SJSA1 (cell line): ENCODE data around the gene POLR1D. TPM values are rescaled to one million over a fixed set of nuclear protein-coding genes. Genes with fewer than 3 reads are reported as not detected.
A peak's percentile ranks its signal among the peaks of the same experiment; 100 is the strongest.
"Not testable (repeated sequence)": the region's sequence is repeated elsewhere in the genome, so short reads cannot be mapped to it uniquely, and the experiment has no call there.

Experiments
- DNase-seq, 2 experiments: peaks; one replicate each; pipeline ENCODE4 v3.0.0-alpha.2; 2015 to 2020; ENCODE audit warnings: low spot score in 2 of 2, low read depth in 1 of 2
- H3K27ac ChIP-seq: fragments of 250-450 bp; sonication (Bioruptor Pico); 2 replicates; pipeline ENCODE4 v1.5.1; 2020; ENCODE audit warnings: mild to moderate bottlenecking, moderate library complexity
- H3K27me3 ChIP-seq: fragments of 250-450 bp; sonication (Bioruptor Pico); replicated peaks from 2 replicates; pipeline ENCODE4 v1.5.1; 2020; ENCODE audit warnings: mild to moderate bottlenecking, moderate library complexity
- H3K36me3 ChIP-seq: fragments of 250-450 bp; sonication (Bioruptor Pico); 2 replicates; pipeline ENCODE4 v1.5.1; 2020; ENCODE audit warnings: mild to moderate bottlenecking
- H3K4me1 ChIP-seq: fragments of 250-450 bp; sonication (Bioruptor Pico); replicated peaks from 2 replicates; pipeline ENCODE4 v1.6.1; 2021; ENCODE audit warnings: mild to moderate bottlenecking
- H3K4me3 ChIP-seq: fragments of 250-450 bp; sonication (Bioruptor Pico); 2 replicates; pipeline ENCODE4 v1.5.1; 2020; ENCODE audit warnings: mild to moderate bottlenecking
- H3K9me3 ChIP-seq: fragments of 250-450 bp; sonication (Bioruptor Pico); replicated peaks from 2 replicates; pipeline ENCODE4 v1.5.1; 2020; ENCODE audit warnings: mild to moderate bottlenecking
- total RNA-seq: library from RNA; depleted of rRNA; stranded (reverse); fragments of >200 nt; shearing (Covaris generic); gene quantifications from 2 replicates; pipeline ENCODE4 v1.2.3, GENCODE V29; 2014

Gene POLR1D
- total RNA-seq, 1 experiment from 2014 or later, result 68.4 TPM

GRCh38 chr13:27622102-27622820 lies 569 bp downstream of the POLR1D start:
- Histone ChIP-seq H3K27me3 (no peaks in the 10 kb centered on the region), H3K36me3 (peaks cover 35% of the 10 kb centered on the region), H3K4me3 (peak overlapping the region; percentile 94), H3K4me1 (peaks cover 6% of the 10 kb centered on the region), H3K27ac (peak overlapping the region; percentile 57), H3K9me3 (no peaks in the 10 kb centered on the region)
- no peak for DNase-seq

DNA sequence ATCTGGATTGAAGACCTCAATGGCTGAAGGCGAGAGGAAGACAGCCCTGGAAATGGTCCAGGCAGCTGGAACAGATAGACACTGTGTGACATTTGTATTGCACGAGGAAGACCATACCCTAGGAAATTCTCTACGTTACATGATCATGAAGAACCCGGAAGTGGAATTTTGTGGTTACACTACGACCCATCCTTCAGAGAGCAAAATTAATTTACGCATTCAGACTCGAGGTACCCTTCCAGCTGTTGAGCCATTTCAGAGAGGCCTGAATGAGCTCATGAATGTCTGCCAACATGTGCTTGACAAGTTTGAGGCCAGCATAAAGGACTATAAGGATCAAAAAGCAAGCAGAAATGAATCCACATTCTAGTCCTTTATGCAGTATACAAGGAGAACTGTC lies 1.2 kb downstream of the POLR1D start:
- H3K9me3 ChIP-seq, result no peaks in the 10 kb centered on the region
- no peak for DNase-seq
- H3K27ac ChIP-seq, result no peak overlapping the region
- H3K27me3 ChIP-seq, result no peaks in the 10 kb centered on the region
- H3K36me3 ChIP-seq, result peaks cover 35% of the 10 kb centered on the region
- H3K4me3 ChIP-seq, result no peak overlapping the region
- peaks cover 6% of the 10 kb centered on the region for H3K4me1 ChIP-seq

- peaks cover 36% of the 10 kb centered on the region for H3K36me3 ChIP-seq
- H3K4me3 ChIP-seq, result no peak overlapping the region
- peaks cover 4% of the 10 kb centered on the region for H3K4me1 ChIP-seq
- H3K9me3 ChIP-seq, result no peaks in the 10 kb centered on the region
- H3K27ac ChIP-seq, result no peak overlapping the region
- no peak for DNase-seq
- no peaks in the 10 kb centered on the region for H3K27me3 ChIP-seq
Observed at GRCh38 chr13:27624071-27624470, 2.4 kb downstream of the POLR1D start.

GRCh38 chr13:27625839-27626238 lies 4.1 kb downstream of the POLR1D start:
- Histone ChIP-seq H3K27ac (no peak overlapping the region), H3K9me3 (no peaks in the 10 kb centered on the region), H3K27me3 (no peaks in the 10 kb centered on the region), H3K4me3 (no peak overlapping the region), H3K36me3 (peaks cover 36% of the 10 kb centered on the region), H3K4me1 (no peaks in the 10 kb centered on the region; the same call in 1 of the 2 replicates)
- DNase-seq, result no peak

DNA sequence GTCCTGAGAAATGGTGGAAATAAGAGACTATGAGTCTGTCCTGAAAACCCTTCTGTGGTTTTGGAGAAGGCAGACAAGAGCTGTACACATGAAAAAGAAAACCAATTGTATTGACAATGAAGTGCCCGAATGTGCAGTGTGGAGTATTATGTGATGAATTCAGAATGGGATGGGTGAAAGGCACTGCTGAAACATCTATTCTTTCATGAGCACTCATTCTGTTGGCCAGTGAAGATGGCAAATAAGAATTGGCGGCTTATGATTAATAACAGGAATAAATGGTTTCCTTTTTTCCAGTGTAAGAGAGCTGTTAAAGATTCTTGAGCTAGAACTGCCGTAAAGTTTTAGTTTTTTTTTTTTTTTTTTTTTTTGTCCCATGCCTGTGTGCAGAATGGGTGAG lies 5.7 kb downstream of the POLR1D start:
- no peak for DNase-seq
- H3K4me3 ChIP-seq, result no peak overlapping the region
- peaks cover 38% of the 10 kb centered on the region for H3K36me3 ChIP-seq
- H3K27ac ChIP-seq, result no peak overlapping the region
- H3K4me1 ChIP-seq, result no peaks in the 10 kb centered on the region
- no peaks in the 10 kb centered on the region for H3K27me3 ChIP-seq
- no peaks in the 10 kb centered on the region for H3K9me3 ChIP-seq

- Histone ChIP-seq H3K4me3 (no peak overlapping the region), H3K4me1 (no peaks in the 10 kb centered on the region), H3K27ac (no peak overlapping the region), H3K9me3 (no peaks in the 10 kb centered on the region), H3K36me3 (peaks cover 33% of the 10 kb centered on the region), H3K27me3 (no peaks in the 10 kb centered on the region)
- no peak for DNase-seq
Observed at GRCh38 chr13:27628081-27628480, 6.4 kb downstream of the POLR1D start.

GRCh38 chr13:27628766-27629165 lies 7.1 kb downstream of the POLR1D start:
- not testable (repeated sequence) for H3K27ac ChIP-seq, H3K4me3 ChIP-seq, H3K4me1 ChIP-seq, DNase-seq, H3K9me3 ChIP-seq, H3K27me3 ChIP-seq
- H3K36me3 ChIP-seq, result peaks cover 26% of the 10 kb centered on the region

DNA sequence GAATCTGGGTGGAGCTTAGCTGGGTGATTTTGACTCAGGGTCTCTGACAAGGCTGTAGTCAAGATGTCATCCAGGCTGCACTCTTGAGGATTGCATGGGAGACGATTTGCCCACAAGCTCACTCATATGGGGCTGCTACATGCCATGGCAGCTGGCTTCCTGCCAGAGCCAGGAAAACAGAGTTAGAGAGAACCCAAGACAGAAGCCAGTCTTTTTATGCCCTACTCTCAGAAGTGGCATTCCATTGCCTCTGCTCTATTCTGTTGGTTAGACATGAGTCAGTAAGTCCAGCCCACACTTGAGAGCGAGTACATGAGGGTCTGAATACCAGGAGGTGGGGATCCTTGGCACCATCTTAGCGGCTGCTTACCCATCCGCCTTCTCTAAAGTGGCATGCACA lies 9.5 kb downstream of the POLR1D start:
- H3K9me3 ChIP-seq, result no peaks in the 10 kb centered on the region

GRCh38 chr13:27631665-27632064 lies 10.0 kb downstream of the POLR1D start:
- Histone ChIP-seq H3K4me3 (no peak overlapping the region), H3K9me3 (no peaks in the 10 kb centered on the region), H3K27ac (no peak overlapping the region), H3K27me3 (no peaks in the 10 kb centered on the region), H3K36me3 (0 out of 2 replicates have a peak, but pooled peaks cover 7% of the 10 kb centered on the region), H3K4me1 (no peaks in the 10 kb centered on the region)
- DNase-seq, result no peak

More for the DNA sequence above, 9.5 kb downstream of the POLR1D start:
- H3K27ac ChIP-seq, result no peak overlapping the region
- DNase-seq, result no peak
- H3K27me3 ChIP-seq, result no peaks in the 10 kb centered on the region
- H3K4me3 ChIP-seq, result no peak overlapping the region
- H3K4me1 ChIP-seq, result no peaks in the 10 kb centered on the region
- peaks cover 10% of the 10 kb centered on the region; the same call in 1 of the 2 replicates for H3K36me3 ChIP-seq

DNA sequence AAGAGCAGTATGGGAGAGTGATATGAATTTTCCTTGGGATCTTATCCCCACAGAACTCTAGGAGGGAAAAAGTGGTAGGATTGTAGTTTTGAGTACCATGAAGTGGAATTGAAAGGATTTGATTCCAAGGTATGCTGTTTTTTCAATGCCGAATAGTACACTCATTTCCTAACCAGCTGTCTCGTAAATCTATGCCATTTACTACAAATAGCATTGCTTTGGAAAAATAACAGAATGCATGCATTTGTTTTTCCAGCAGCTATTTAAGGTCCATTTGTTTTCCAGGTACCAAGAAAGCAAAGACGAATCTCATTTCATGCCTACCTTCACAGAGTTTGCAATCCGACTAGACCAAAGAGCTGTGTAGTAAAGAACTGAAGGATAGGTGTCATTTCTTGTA lies 10.5 kb downstream of the POLR1D start:
- no peak for DNase-seq
- H3K27me3 ChIP-seq, result no peaks in the 10 kb centered on the region
- no peaks in the 10 kb centered on the region for H3K9me3 ChIP-seq
- no peak overlapping the region for H3K4me3 ChIP-seq
- no peaks in the 10 kb centered on the region for H3K4me1 ChIP-seq
- 0 out of 2 replicates have a peak, but pooled peaks cover 7% of the 10 kb centered on the region for H3K36me3 ChIP-seq
- H3K27ac ChIP-seq, result no peak overlapping the region

- H3K9me3 ChIP-seq, result no peaks in the 10 kb centered on the region
- no peak overlapping the region for H3K27ac ChIP-seq
- 0 out of 2 replicates have a peak, but pooled peaks cover 7% of the 10 kb centered on the region for H3K36me3 ChIP-seq
- H3K4me3 ChIP-seq, result no peak overlapping the region
- no peaks in the 10 kb centered on the region for H3K27me3 ChIP-seq
- no peak for DNase-seq
- H3K4me1 ChIP-seq, result no peaks in the 10 kb centered on the region
Observed at GRCh38 chr13:27632648-27633047, 11.0 kb downstream of the POLR1D start.

- Histone ChIP-seq H3K9me3 (no peaks in the 10 kb centered on the region), H3K36me3 (0 out of 2 replicates have a peak, but pooled peaks cover 4% of the 10 kb centered on the region), H3K27me3 (no peaks in the 10 kb centered on the region), H3K4me3 (no peak overlapping the region), H3K27ac (no peak overlapping the region), H3K4me1 (no peaks in the 10 kb centered on the region)
- DNase-seq, result no peak
Observed at GRCh38 chr13:27634231-27634630, 12.5 kb downstream of the POLR1D start.

GRCh38 chr13:27634791-27635190 lies 13.1 kb downstream of the POLR1D start:
- no peak overlapping the region for H3K27ac ChIP-seq

DNA sequence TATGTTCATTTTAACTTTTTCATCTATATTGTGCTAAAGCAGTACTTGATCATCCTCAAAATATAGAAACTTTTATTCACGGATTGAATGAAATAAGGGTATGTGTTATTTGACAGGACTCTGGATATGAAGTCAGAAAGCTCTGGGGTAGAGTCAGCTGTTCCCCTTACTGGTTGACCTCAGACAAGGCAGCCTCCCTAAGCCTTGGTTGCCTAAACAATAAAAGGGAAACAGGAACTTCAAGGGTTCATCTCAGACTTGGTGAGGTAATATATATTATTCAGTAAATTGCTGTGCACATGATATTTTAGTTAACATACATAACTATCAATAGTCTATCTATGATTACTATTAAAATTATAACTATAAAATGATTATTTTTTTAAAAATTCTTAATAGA lies 13.6 kb downstream of the POLR1D start:
- Histone ChIP-seq H3K4me1 (no peaks in the 10 kb centered on the region), H3K36me3 (0 out of 2 replicates have a peak, but pooled peaks cover 4% of the 10 kb centered on the region), H3K27ac (no peak overlapping the region), H3K27me3 (no peaks in the 10 kb centered on the region), H3K4me3 (no peak overlapping the region), H3K9me3 (no peaks in the 10 kb centered on the region)
- DNase-seq, result no peak

More at GRCh38 chr13:27634791-27635190, 13.1 kb downstream of the POLR1D start:
- no peak for DNase-seq
- Histone ChIP-seq H3K4me3 (no peak overlapping the region), H3K4me1 (no peaks in the 10 kb centered on the region), H3K36me3 (0 out of 2 replicates have a peak, but pooled peaks cover 4% of the 10 kb centered on the region), H3K9me3 (no peaks in the 10 kb centered on the region), H3K27me3 (no peaks in the 10 kb centered on the region)
